ENCODE measurements around the gene PHOSPHO1. TPM values are rescaled to one million over a fixed set of nuclear protein-coding genes. Genes with fewer than 3 reads are reported as not detected.

Gene PHOSPHO1
- total RNA-seq, 2 donors from 2014 or later: 0.31 to 0.41 TPM

GRCh38 chr17:49224198-49224996 is 6.2 kb downstream of the PHOSPHO1 start:
- ATAC-seq (peak; percentile 22 to 36), DNase-seq (no peak)
- intact Hi-C loops (cut with DNase I): loop anchor here in 1 of 2 donors (10.0 kb wide), 1 partner anchor 70 kb away; no protein-coding TSS in a partner anchor

DNA sequence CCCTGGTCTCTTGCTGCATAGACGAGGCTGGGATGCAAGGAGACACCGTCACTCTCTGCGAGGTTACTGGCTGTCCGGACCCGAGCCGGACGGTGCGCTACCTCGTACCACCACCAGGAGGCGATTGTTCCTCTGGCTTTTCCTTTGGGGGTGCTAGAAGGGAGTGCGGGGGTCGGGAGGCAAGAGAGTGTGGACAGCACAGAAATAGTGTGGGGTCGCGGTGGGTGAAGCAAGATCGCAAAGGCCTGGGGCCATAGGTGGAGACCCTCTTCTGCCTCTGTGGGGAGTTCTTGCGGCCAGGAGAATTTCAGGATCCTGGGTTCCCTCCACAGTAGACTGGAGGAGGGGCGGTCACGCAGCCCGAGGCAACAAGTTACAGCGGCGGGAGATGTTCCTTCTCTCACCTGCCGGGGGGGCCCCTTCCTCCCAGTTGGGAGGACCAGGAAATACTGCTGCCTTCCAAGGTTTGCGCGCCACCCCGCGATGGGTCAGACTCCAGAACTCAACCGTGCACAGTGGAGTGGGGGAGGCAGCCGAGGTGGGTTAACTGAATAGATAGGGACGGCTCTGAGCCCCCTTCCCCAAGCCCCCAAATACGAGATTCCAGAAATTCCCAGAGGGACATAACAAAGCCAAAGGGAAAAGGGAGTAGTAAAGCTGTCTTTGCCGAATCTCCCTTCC is 6.9 kb downstream of the PHOSPHO1 start:
- DNase-seq (peak; percentile 69), ATAC-seq (peak in 1 of 2 donors; percentile 43)
- intact Hi-C loops (cut with DNase I): loop anchor here in 1 of 2 donors (10.0 kb wide), 1 partner anchor 71 kb away; no protein-coding TSS in a partner anchor

DNA sequence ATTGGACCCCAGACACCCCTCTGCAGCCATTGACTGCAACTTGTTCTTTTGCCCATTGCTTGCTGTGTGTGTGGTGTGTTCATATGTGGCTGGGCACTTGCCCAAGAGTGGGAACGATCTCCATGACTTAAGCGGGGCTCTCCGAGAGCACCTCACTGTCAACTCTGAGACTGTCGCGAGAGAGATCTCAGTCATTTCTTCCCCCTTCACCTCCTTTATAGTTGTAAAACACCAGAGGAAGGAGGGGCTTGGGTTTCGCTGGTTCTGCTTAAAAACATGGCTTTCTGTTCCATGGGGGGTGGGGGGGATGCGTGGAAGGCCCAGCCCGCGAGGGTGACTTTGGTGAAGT is 7.4 kb downstream of the PHOSPHO1 start:
- intact Hi-C loops (cut with DNase I): loop anchor here in 1 of 2 donors (10.0 kb wide), 1 partner anchor 72 kb away; no protein-coding TSS in a partner anchor
- no peak for DNase-seq
- no peak for ATAC-seq

GRCh38 chr17:49219987-49220386 is 10.6 kb downstream of the PHOSPHO1 start:
- intact Hi-C loops (cut with DNase I): loop anchor here in 1 of 2 donors (10.0 kb wide), 1 partner anchor 75 kb away; no protein-coding TSS in a partner anchor
- DNase-seq (no peak), ATAC-seq (no peak)

DNA sequence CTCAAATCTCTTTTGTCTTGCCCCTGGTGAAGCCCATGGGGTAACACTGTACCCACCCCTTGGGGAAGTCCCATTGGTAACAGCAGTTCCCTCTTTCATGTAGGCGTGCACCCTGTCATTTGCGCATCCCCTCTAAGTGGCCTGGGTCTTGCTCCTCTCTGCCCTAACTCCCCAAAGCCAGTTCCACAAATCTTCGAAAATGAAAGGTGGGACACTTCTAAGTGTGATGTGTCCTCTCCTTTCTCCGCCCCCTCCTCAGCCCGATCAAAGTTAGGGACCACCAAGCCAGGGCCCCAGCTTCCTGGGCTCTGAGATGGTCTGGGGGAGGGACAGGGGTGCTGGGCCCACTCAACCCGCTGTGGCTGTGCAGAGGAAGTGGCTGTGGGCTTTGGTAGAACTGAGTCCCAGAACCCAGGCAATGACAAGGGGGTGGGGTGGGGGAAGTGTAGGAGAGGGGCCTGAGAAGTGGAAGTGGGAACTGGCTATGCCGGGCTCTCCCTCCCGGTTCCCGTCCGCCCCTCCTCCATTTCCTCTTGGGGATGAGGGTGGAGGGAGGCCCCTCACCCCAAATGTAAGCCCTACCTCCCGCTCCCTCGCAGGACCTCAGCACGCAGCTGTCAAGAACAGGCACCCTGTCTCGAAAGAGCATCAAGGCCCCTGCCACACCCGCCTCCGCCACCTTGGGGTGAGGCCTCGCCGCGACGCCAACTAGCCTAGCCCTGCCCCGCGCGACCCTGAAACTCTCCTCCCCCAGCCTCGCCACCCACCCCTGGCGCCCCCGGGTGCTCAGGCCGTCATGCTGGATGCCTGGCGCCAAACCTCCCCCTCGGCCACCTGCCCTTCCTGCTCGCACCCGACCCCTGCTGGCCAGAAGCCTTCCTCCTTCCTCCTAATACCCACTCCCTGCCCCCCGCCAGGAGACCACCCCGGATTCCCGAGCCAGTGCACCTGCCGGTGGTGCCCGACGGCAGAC is 11.4 kb downstream of the PHOSPHO1 start:
- intact Hi-C loops (cut with DNase I): no loop called here

GRCh38 chr17:49217651-49218413 is 12.8 kb downstream of the PHOSPHO1 start:
- peak; percentile 75 to 77 for ATAC-seq
- intact Hi-C loops (cut with DNase I): no loop called here
- peak; percentile 57 for DNase-seq

More for the DNA sequence above, 11.4 kb downstream of the PHOSPHO1 start:
- peak; percentile 33 to 47 for ATAC-seq
- DNase-seq: no peak

GRCh38 chr17:49216953-49217650 is 13.5 kb downstream of the PHOSPHO1 start:
- peak; percentile 9 to 76 for ATAC-seq
- peak; percentile 71 for DNase-seq
- intact Hi-C loops (cut with DNase I): no loop called here

DNA sequence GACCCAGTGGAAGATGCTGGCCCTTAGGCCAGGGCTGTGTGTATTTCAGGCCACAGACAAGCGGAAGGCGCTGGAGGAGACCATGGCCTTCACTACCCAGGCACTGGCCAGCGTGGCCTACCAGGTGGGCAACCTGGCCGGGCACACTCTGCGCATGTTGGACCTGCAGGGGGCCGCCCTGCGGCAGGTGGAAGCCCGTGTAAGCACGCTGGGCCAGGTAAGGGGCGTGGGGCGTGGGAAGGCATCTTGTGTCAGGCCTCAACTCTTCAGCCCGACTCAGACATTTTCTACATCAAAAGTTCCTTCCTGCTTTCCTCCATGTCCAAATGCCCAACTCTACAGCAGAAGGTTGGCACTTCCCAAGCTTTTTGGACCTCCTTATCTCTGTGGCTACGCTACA is 14.1 kb downstream of the PHOSPHO1 start:
- ATAC-seq: no peak
- intact Hi-C loops (cut with DNase I): no loop called here
- no peak for DNase-seq

GRCh38 chr17:49214676-49215360 is 15.8 kb downstream of the PHOSPHO1 start:
- no peak for DNase-seq
- intact Hi-C loops (cut with DNase I): no loop called here
- ATAC-seq: no peak

GRCh38 chr17:49213847-49214246 is 16.7 kb downstream of the PHOSPHO1 start:
- ATAC-seq (no peak), DNase-seq (no peak)
- intact Hi-C loops (cut with DNase I): no loop called here

DNA sequence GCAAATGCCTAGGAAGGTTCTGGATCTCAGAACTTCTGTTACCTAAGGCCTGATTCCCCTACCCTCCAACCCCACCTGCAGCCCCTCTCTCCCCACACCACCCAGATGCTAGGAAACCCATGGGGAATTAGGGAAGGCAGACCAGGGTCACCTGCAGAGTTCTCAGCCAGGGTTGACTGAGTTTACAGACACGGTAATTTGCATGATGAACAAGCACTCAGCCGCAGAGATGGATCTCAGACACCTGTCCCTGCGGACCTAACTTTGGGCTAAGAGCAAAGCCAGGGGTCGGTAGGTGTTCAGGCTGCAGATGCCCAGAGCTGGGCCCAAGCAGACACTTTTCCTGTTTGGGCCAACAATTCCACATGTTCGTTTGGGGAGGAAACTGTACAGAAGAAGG is 17.2 kb downstream of the PHOSPHO1 start:
- DNase-seq (no peak), ATAC-seq (no peak)
- intact Hi-C loops (cut with DNase I): no loop called here

GRCh38 chr17:49210158-49211029 is 20.2 kb downstream of the PHOSPHO1 start, which contains the start of the genes ABI3 and GNGT2:
Gene ABI3, plus strand, starts transcription at chr17:49210707. Its CDS starts 18 bp downstream, at chr17:49210725.
Gene GNGT2, minus strand, starts transcription at chr17:49210574. Its CDS starts 3,152 bp downstream, at chr17:49207422.
- intact Hi-C loops (cut with DNase I): no loop called here
- ATAC-seq (peak; percentile 76 to 85), DNase-seq (peak; percentile 79)

- intact Hi-C loops (cut with DNase I): no loop called here
- no peak for ATAC-seq
- DNase-seq: no peak
Measured at GRCh38 chr17:49209061-49209571, 21.5 kb downstream of the PHOSPHO1 start.

DNA sequence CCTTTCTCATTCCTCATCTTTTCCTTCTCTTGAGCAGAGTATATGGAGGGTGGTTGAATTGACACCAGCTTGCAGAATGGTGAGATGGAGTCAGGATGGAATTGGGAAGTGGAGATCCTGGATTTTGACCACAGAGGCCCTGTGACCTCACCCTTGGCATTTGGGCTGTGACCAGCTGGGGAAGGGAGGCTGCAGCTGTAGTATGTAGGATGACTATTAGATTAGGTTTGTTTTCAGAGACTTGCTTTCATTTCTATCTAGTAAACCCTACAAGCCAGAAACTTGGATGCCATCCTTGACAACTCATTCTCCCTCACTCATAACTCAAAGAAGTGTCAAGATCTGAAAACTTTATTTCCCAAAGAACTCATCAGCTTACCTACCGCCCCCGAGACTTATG is 26.1 kb downstream of the PHOSPHO1 start:
- ATAC-seq (no peak), DNase-seq (no peak)
- intact Hi-C loops (cut with DNase I): no loop called here

DNA sequence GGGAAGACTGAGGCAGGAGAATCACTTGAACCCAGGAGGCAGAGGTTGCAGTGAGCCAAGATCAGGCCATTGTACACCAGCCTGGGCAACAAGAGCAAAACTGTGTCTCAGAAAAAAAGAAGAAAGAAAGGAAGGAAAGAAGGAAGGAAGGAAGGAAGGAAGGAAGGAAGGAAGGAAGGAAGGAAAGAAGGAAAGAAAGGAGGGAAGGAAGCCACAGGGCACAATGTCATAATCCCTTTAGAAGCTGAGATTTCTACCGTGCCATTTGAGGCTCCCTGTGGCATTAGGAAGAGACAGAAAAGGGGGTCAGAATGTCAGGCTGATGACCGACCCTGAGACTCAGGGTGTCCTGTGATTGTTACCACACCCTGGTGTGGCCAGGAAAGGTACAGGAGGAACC is 26.8 kb downstream of the PHOSPHO1 start:
- DNase-seq: no peak
- intact Hi-C loops (cut with DNase I): no loop called here

GRCh38 chr17:49201481-49201927 is 29.1 kb downstream of the PHOSPHO1 start:
- DNase-seq (no peak), ATAC-seq (no peak)
- intact Hi-C loops (cut with DNase I): no loop called here

More for the DNA sequence above, 26.8 kb downstream of the PHOSPHO1 start:
- ATAC-seq: no peak

All from left cardiac atrium (tissue), 4 donors.